Fibroblast of lung (primary cell): Measurements from ENCODE around the gene MSS51. TPM values are rescaled to one million over a fixed set of nuclear protein-coding genes. Genes with fewer than 3 reads are reported as not detected.

ENCODE experiments used
- DNase-seq, 2 donors: peaks; one replicate each; pipeline versions ENCODE4 v3.0.0 to v3.0.0-alpha.2; 2010; ENCODE audit warnings: low read depth in 2 of 2
- H2AFZ ChIP-seq: 2 replicates; pipeline ENCODE4 v1.5.1; 2012; ENCODE audit warnings: low read length, control low read depth, inconsistent platforms
- H3K27ac ChIP-seq: 2 replicates; pipeline ENCODE4 v1.5.1; 2011; ENCODE audit warnings: low read length, control low read depth; ENCODE audit not compliant: insufficient read depth
- H3K27me3 ChIP-seq: 2 replicates; pipeline ENCODE4 v1.5.1; 2011; ENCODE audit warnings: mild to moderate bottlenecking, low read length; ENCODE audit not compliant: control insufficient read depth, insufficient read depth
- H3K36me3 ChIP-seq: 2 replicates; pipeline ENCODE4 v1.5.1; 2011; ENCODE audit warnings: low read length; ENCODE audit not compliant: control insufficient read depth, insufficient read depth
- H3K4me1 ChIP-seq: 2 replicates; pipeline ENCODE4 v1.5.1; 2011; ENCODE audit warnings: low read length; ENCODE audit not compliant: control insufficient read depth, insufficient read depth; ENCODE audit errors: extremely low read depth
- H3K4me2 ChIP-seq: 2 replicates; pipeline ENCODE4 v1.5.1; 2011; ENCODE audit warnings: low read length, control low read depth; ENCODE audit not compliant: insufficient read depth; ENCODE audit errors: extremely low read depth
- H3K4me3 ChIP-seq, 4 experiments: fragments of 200-600 bp in 1 of 4; sonication (generic) in 1 of 4; replicated peaks in 1 of 4; 2 replicates each; pipeline ENCODE4 v1.5.1; 2011 to 2016; ENCODE audit warnings: low read length in 4 of 4, low read depth in 3 of 4, mild to moderate bottlenecking in 3 of 4, control low read depth in 2 of 4, inconsistent platforms in 1 of 4, mixed read lengths in 1 of 4; ENCODE audit not compliant: insufficient read depth in 1 of 4; ENCODE audit errors: control extremely low read depth in 1 of 4
- H3K79me2 ChIP-seq: 2 replicates; pipeline ENCODE4 v1.5.1; 2012; ENCODE audit warnings: mild to moderate bottlenecking, low read length, inconsistent platforms; ENCODE audit not compliant: control insufficient read depth, insufficient read depth
- H3K9ac ChIP-seq: 2 replicates; pipeline ENCODE4 v1.5.1; 2011; ENCODE audit warnings: mild to moderate bottlenecking, low read length, control low read depth; ENCODE audit not compliant: insufficient read depth
- H3K9me3 ChIP-seq: 2 replicates; pipeline ENCODE4 v1.5.1; 2012; ENCODE audit warnings: low read depth, low read length; ENCODE audit not compliant: control insufficient read depth, insufficient read depth
- H4K20me1 ChIP-seq: 2 replicates; pipeline ENCODE4 v1.5.1; 2011; ENCODE audit warnings: low read length; ENCODE audit not compliant: control insufficient read depth, insufficient read depth; ENCODE audit errors: extremely low read depth
- CTCF ChIP-seq, 2 donors: IDR thresholded peaks in 1 of 2; conservative IDR thresholded peaks in 1 of 2; 1 replicate in 1 of 2; 2 replicates in 1 of 2; pipeline ENCODE4 v1.5.1; 2011 to 2012; ENCODE audit warnings: low read length in 2 of 2, control low read depth in 1 of 2, inconsistent platforms in 1 of 2, low read depth in 1 of 2, mild to moderate bottlenecking in 1 of 2
- EZH2 ChIP-seq: IDR thresholded peaks from 2 replicates; pipeline ENCODE4 v1.5.1; 2012; ENCODE audit warnings: low read length, control low read depth, mild to moderate bottlenecking; ENCODE audit errors: missing control alignments
- polyA plus RNA-seq, 2 donors: library from polyadenylated mRNA; depleted of rRNA in 1 of 2; stranded (reverse) in 1 of 2; unstranded in 1 of 2; fragments of >200 nt; gene quantifications; 2 replicates each; pipeline ENCODE4 v1.2.1, GENCODE V29; 2011 to 2012; ENCODE audit warnings: missing spikeins in 1 of 2
- total RNA-seq: library from RNA; depleted of rRNA; stranded (reverse); fragments of >200 nt; gene quantifications from 2 replicates; pipeline ENCODE4 v1.2.1, GENCODE V29; 2014

Gene MSS51
- total and polyA plus RNA-seq, 2 donors (not counting 1 experiment from before 2014, with no cell fraction given), result 0.78 to 1.5 TPM

- Histone ChIP-seq H3K9ac (no peak overlapping the region), H3K36me3 (peaks cover 2% of the 10 kb centered on the region), H3K4me1 (no peaks in the 10 kb centered on the region), H4K20me1 (no peaks in the 10 kb centered on the region), H3K4me3 (no peak overlapping the region), H3K79me2 (peaks cover 83% of the 10 kb centered on the region), H3K9me3 (no peaks in the 10 kb centered on the region), H2AFZ (no peak overlapping the region), H3K27me3 (no peaks in the 10 kb centered on the region), H3K27ac (no peak overlapping the region), H3K4me2 (no peak overlapping the region)
- TF ChIP-seq EZH2 (no peak), CTCF (conservative IDR thresholded peaks at IDR 0.05 in 1 of 2, IDR thresholded peaks at IDR 0.05 in 1 of 2; ENCODE audit: low read depth in 1 of 2, low read length in 2 of 2) (no peak)
- no peak for DNase-seq
Measured at GRCh38 chr10:73408061-73408460, 25.3 kb downstream of the MSS51 start.

- no peaks in the 10 kb centered on the region for H3K4me1 ChIP-seq
- no peaks in the 10 kb centered on the region for H4K20me1 ChIP-seq
- H2AFZ ChIP-seq, result no peak overlapping the region
- no peak overlapping the region for H3K27ac ChIP-seq
- no peak for DNase-seq
- H3K27me3 ChIP-seq, result no peaks in the 10 kb centered on the region
- no peak overlapping the region for H3K4me2 ChIP-seq
- TF ChIP-seq CTCF (conservative IDR thresholded peaks at IDR 0.05 in 1 of 2, IDR thresholded peaks at IDR 0.05 in 1 of 2; ENCODE audit: low read depth in 1 of 2, low read length in 2 of 2) (no peak), EZH2 (no peak)
- no peak overlapping the region for H3K4me3 ChIP-seq
- H3K9me3 ChIP-seq, result no peaks in the 10 kb centered on the region
- H3K79me2 ChIP-seq, result peaks cover 86% of the 10 kb centered on the region
- H3K36me3 ChIP-seq, result peaks cover 2% of the 10 kb centered on the region
- no peak overlapping the region for H3K9ac ChIP-seq
Measured at GRCh38 chr10:73407495-73407894, 25.9 kb downstream of the MSS51 start.

- no peak overlapping the region for H3K9ac ChIP-seq
- peaks cover 88% of the 10 kb centered on the region for H3K79me2 ChIP-seq
- H3K4me3 ChIP-seq, result no peak overlapping the region
- H3K27ac ChIP-seq, result no peak overlapping the region
- H3K9me3 ChIP-seq, result no peaks in the 10 kb centered on the region
- no peak overlapping the region for H3K4me2 ChIP-seq
- peak in 1 of 2 donors; percentile 27 for DNase-seq
- H3K36me3 ChIP-seq, result peaks cover 2% of the 10 kb centered on the region
- no peaks in the 10 kb centered on the region for H3K4me1 ChIP-seq
- TF ChIP-seq CTCF (conservative IDR thresholded peaks at IDR 0.05 in 1 of 2, IDR thresholded peaks at IDR 0.05 in 1 of 2; ENCODE audit: low read depth in 1 of 2, low read length in 2 of 2) (no peak), EZH2 (no peak)
- H2AFZ ChIP-seq, result no peak overlapping the region
- no peaks in the 10 kb centered on the region for H3K27me3 ChIP-seq
- H4K20me1 ChIP-seq, result no peaks in the 10 kb centered on the region
Measured at GRCh38 chr10:73406846-73407245, 26.5 kb downstream of the MSS51 start.
